UCSD-AML1 (cell line): ENCODE measurements around the gene CYP4A11.
"Not testable (repeated sequence)": the region's sequence is repeated elsewhere in the genome, so short reads cannot be mapped to it uniquely, and the experiment has no call there.

Source experiments
- DNase-seq: peaks from one replicate; lab custom pipeline; 2025; ENCODE audit not compliant: unreplicated experiment; lab: John Stamatoyannopoulos, UW

CYP4A11 gene

DNA sequence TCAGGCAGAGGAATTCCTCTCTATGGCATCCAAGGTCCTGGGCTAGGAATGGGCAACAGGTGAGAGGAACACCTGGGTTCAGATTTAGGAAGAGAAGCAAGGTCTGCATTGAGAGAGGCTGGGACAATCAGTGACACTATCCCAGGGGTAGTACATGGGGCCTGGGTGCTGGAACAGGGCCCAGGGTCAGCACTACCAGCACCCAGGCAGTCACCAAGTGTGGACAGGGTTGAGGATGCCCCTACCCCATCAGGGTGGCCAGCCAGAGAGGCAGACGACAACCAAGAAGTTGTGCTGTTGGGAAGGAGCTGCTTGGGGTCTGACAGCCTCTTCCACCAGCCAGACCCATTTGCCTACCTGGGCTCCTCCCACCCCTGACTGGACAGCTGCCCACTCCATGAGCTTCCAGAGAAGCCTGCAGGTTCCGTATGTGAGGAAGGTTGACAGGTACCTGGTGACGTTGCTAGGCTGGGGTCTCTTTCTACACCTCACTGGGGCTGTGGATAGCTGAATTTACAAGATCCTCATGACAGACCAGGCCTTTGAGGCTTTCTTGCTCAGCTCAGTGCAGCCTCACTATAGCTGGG, 13.9 kb downstream of the CYP4A11 start:
- DNase-seq = no peak

DNA sequence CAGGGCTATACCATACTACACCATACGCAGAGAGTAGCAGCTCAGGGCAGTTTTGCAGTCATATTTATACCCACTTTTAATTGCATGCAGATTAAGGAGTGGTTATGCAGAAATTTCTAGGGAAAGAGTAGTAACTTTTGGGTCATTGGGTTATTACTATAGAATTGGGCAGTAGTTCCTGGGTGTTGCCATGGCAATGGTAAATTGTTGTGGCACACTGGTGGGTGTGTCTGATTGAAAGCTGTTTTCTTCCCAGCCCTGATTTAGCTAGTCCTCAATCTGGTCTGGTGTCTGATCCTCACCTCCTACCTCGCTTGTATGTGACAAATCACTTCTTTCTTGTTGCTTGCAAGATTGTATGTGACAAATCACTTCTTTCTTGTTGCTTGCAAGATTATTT, 30.5 kb downstream of the CYP4A11 start:
- DNase-seq = no peak

DNA sequence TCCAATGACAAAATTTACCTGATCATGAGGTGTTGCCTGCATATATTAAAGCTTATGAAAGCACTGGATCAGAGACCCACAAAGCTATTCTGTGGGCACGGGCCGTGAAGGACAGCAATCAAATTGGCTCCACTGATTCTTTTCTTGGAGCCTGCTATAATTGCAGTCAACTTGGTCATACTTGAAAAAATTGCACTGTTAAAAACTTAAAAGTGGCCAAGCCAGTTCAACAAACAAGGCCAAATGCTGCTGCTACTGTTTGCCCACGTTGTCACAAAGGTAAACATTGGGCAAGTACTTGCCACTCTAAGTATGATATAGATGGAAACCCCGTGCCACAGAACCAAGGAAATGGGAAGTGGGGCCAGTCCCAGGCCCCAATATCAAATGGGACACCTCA, 37.8 kb downstream of the CYP4A11 start:
- DNase-seq = no peak

DNA sequence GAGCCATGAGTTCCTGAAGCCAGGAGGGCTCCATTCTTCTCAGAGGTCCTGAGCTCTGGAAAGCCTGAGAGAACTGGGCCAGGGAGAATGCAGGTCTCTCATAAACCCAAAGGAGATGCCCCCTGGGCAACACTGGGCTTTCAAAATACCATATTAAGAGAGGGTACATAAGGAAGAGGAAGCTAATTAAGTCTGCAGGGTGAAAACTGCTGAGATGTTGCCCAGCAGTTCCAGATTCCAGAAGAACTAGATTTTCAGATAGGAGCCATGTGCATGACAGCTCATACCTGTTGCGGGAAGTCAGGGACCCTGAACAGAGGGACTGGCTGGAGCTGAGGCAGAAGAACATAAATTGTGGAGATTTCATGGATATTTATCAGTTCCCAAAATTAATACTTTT, 40.9 kb downstream of the CYP4A11 start:
- DNase-seq = no peak

DNA sequence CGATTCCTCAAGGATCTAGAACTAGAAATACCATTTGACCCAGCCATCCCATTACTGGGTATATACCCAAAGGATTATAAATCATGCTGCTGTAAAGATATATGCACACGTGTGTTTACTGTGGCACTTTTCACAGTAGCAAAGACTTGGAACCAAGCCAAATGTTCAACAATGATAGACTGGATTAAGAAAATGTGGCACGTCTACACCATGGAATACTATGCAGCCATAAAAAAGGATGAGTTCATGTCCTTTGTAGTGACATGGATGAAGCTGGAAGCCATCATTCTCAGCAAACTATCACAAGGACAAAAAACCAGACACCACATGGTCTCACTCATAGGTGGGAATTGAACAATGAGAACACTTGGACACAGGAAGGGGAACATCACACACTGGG, 59.6 kb downstream of the CYP4A11 start:
- DNase-seq = not testable (repeated sequence)
